ENCODE results near the gene HTR5A. TPM values are rescaled to one million over a fixed set of nuclear protein-coding genes. Genes with fewer than 3 reads are reported as not detected.

Gene HTR5A
- not detected in 2 replicates for total RNA-seq

GRCh38 chr7:155069992-155070751 is at the start of gene HTR5A:
TSS of gene HTR5A (plus strand) at chr7:155070324. CDS start at chr7:155070900, 576 bp downstream.

Other genes starting within 250 kb of the HTR5A start
- 8.0 and 10.3 TPM in 2 replicates for gene PAXIP1, start 67.2 kb upstream of the HTR5A start, total RNA-seq
- gene INSIG1, start 227.6 kb downstream of the HTR5A start, total RNA-seq = 133 and 241 TPM in 2 replicates